Measurements from ENCODE around the gene JAML. TPM values are rescaled to one million over a fixed set of nuclear protein-coding genes. Genes with fewer than 3 reads are reported as not detected.

JAML gene
- total RNA-seq, 4 donors from 2014 or later = 0.92 to 8.9 (median 1.2) TPM

- WGBS = 32% methylated on average over 14 of the region's 14 CpGs
- H3K4me3 ChIP-seq = peak within 1 kb of the TSS; percentile 43 to 53 (median 48)
- H3K27ac ChIP-seq (replicated peaks in 1 of 4) = peak within 1 kb of the TSS; percentile 4 to 51 (median 39)
- H3K27me3 ChIP-seq = peaks cover 0 to 3% (median 0%) of the 10 kb centered on the region in 4 donors
- intact Hi-C loops (cut with DNase I) = no loop called here
- H3K36me3 ChIP-seq = no peaks in the 10 kb centered on the region
- no peaks in the 10 kb centered on the region for H3K9me3 ChIP-seq
- no peak for DNase-seq (ENCODE audit: extremely low spot score)
- H3K4me1 ChIP-seq = peaks cover 29 to 49% (median 45%) of the 10 kb centered on the region in 4 donors
- no peak for TF ChIP-seq EP300 (IDR thresholded peaks at IDR 0.05)
- no peak for TF ChIP-seq POLR2A (IDR thresholded peaks at IDR 0.05; ENCODE audit: low read depth)
- no peak for TF ChIP-seq POLR2AphosphoS5 (IDR thresholded peaks at IDR 0.05)
- TF ChIP-seq, protein P1, sequence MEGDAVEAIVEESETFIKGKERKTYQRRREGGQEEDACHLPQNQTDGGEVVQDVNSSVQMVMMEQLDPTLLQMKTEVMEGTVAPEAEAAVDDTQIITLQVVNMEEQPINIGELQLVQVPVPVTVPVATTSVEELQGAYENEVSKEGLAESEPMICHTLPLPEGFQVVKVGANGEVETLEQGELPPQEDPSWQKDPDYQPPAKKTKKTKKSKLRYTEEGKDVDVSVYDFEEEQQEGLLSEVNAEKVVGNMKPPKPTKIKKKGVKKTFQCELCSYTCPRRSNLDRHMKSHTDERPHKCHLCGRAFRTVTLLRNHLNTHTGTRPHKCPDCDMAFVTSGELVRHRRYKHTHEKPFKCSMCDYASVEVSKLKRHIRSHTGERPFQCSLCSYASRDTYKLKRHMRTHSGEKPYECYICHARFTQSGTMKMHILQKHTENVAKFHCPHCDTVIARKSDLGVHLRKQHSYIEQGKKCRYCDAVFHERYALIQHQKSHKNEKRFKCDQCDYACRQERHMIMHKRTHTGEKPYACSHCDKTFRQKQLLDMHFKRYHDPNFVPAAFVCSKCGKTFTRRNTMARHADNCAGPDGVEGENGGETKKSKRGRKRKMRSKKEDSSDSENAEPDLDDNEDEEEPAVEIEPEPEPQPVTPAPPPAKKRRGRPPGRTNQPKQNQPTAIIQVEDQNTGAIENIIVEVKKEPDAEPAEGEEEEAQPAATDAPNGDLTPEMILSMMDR (IDR thresholded peaks at IDR 0.05) = no peak
These were observed 48.6 kb downstream of the JAML start, which contains the start of gene SCN2B for GRCh38 chr11:118175993-118176777. Gene SCN2B (minus strand): TSS chr11:118176639. CDS start chr11:118176431, 208 bp downstream.

DNA sequence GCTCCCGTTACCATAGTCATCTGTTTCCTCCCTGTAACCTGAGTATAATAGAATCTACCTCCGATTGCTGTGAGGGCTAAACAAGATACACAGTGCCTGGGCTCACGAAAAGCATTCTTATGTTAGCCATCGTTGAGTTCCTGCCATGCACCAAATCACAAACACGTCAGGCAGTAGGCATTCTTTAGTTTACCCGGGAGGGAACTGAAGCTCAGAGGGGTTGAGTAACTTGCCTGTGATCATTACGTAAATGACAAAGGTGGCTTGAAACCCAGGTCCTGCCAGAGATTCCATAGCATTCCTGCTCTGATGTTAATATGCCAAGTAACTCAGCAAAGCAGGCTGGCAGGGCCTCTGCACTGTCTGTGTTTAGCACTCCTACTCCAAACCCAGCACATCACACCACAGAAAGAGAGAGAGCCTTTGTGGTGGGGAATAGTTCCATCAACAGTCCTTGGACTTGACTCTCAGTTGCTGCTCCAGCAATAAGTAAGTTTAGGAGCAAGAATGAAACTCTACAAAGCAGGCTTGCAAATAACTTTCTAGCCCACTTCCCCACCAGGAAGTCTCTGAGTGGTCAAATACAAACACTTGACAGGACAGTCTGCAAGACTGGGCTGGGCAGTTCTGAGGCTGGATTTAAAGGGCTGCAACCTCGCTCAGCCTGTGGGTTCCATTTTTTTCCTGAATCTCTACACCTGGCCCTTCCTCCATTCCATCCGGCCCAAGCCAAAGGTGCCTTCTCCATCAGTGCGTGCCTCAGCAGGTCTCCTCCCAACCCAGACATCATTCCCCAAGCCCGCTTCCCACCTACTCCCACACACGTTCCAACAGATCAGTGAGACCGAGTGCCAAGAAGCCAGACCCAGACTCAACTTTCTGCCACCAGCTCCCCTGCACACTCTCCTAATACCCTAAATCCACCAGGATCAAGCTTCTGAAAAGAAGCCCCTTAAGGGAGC lies 49.5 kb downstream of the JAML start:
- intact Hi-C loops (cut with DNase I) = no loop called here
- no peak for DNase-seq (ENCODE audit: extremely low spot score)
- no peaks in the 10 kb centered on the region for H3K36me3 ChIP-seq
- peaks cover 31 to 47% (median 42%) of the 10 kb centered on the region in 4 donors for H3K4me1 ChIP-seq
- no peaks in the 10 kb centered on the region for H3K9me3 ChIP-seq
- peak overlapping the region; percentile 4 to 51 (median 39) for H3K27ac ChIP-seq (replicated peaks in 1 of 4)
- WGBS = 61% methylated on average over 12 of the region's 13 CpGs
- peaks cover 0 to 9% (median 0%) of the 10 kb centered on the region in 4 donors for H3K27me3 ChIP-seq
- TF ChIP-seq, protein P1 (IDR thresholded peaks at IDR 0.05) = no peak
- TF ChIP-seq POLR2AphosphoS5 (IDR thresholded peaks at IDR 0.05) = no peak
- TF ChIP-seq EP300 (IDR thresholded peaks at IDR 0.05) = no peak
- no peak for TF ChIP-seq POLR2A (IDR thresholded peaks at IDR 0.05; ENCODE audit: low read depth)
- peak overlapping the region in 3 of 4 donors; percentile 43 to 53 (median 47) for H3K4me3 ChIP-seq

DNA sequence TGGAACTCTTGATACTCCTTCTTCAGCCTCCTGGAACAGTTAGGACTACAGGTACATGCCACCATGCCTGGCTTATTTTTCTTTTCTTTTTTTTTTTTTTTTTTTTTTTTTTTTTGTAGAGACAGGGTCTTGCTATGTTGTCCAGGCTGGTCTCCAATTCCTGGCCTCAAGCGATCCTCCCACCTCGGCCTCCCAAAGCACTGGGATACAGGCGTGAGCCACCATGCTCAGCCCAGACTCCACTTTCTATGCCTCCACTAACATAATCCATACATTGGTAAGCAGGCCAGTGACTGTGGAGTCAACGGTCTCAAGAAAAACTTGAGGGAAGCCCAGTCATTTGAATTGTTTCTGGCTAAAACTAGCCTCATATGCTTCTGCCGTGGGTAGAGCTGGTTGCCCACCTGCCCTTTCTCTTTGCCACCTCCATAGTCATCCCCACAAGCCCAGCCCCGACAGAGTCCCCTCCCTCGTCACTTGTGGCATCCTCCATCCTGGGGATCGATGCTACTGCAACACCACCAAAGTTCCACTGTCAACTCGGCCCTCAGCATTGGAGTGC lies 50.7 kb downstream of the JAML start:
- intact Hi-C loops (cut with DNase I) = no loop called here
- no peak for DNase-seq (ENCODE audit: extremely low spot score)
- no peak overlapping the region for H3K27ac ChIP-seq (replicated peaks in 1 of 4)
- H3K36me3 ChIP-seq = no peaks in the 10 kb centered on the region
- H3K4me3 ChIP-seq = no peak overlapping the region
- 87% methylated on average over 9 of the region's 9 CpGs for WGBS
- peaks cover 24 to 46% (median 37%) of the 10 kb centered on the region in 4 donors for H3K4me1 ChIP-seq
- H3K9me3 ChIP-seq = no peaks in the 10 kb centered on the region
- H3K27me3 ChIP-seq = peaks cover 0 to 12% (median 0%) of the 10 kb centered on the region in 4 donors
- TF ChIP-seq, protein P1 (IDR thresholded peaks at IDR 0.05) = no peak
- TF ChIP-seq EP300 (IDR thresholded peaks at IDR 0.05) = no peak
- TF ChIP-seq POLR2AphosphoS5 (IDR thresholded peaks at IDR 0.05) = no peak
- TF ChIP-seq POLR2A (IDR thresholded peaks at IDR 0.05; ENCODE audit: low read depth) = no peak

DNA sequence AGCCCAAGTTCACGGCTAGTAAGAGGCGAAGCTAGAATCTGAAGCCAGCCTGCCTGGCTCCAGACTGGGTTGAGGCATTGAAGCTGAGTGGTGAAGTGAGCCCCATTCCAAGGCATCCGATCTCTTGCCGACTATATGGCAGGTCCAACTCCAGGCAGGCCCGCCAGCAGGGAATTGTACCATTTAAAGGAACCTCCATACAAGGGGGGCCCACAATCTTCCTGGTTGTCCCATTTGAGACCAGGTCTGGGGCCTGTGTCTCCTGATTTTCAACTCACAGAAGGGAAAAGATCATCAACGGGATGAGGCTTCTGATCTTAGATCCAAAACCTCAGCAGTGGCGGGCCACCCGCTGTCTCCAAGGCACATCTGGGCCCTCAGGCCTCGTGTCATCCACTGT lies 52.5 kb downstream of the JAML start:
- no peak overlapping the region for H3K4me3 ChIP-seq
- WGBS = 81% methylated on average over 9 of the region's 9 CpGs
- H3K27me3 ChIP-seq = peaks cover 0 to 16% (median 0%) of the 10 kb centered on the region in 4 donors
- no peak overlapping the region for H3K27ac ChIP-seq (replicated peaks in 1 of 4)
- no peaks in the 10 kb centered on the region for H3K9me3 ChIP-seq
- DNase-seq (ENCODE audit: extremely low spot score) = no peak
- intact Hi-C loops (cut with DNase I) = no loop called here
- TF ChIP-seq POLR2AphosphoS5 (IDR thresholded peaks at IDR 0.05) (no peak), POLR2A (IDR thresholded peaks at IDR 0.05; ENCODE audit: low read depth) (no peak), EP300 (IDR thresholded peaks at IDR 0.05) (no peak)
- TF ChIP-seq, protein P1 (IDR thresholded peaks at IDR 0.05) = no peak
- peaks cover 0 to 4% (median 2%) of the 10 kb centered on the region in 4 donors for H3K36me3 ChIP-seq
- peaks cover 24 to 49% (median 39%) of the 10 kb centered on the region in 4 donors for H3K4me1 ChIP-seq

Measured in esophagus muscularis mucosa (tissue), 4 donors.